IMR-90 (cell line): ENCODE measurements around the gene ATRN. TPM values are rescaled to one million over a fixed set of nuclear protein-coding genes. Genes with fewer than 3 reads are reported as not detected.

Experiments
- ATAC-seq: fragments of 200-7000 bp; cut with Tn5 transposase; 2 replicates; pipeline ENCODE4 v1.9.1; 2020; ENCODE audit warnings: low read depth, mild to moderate bottlenecking, moderate library complexity
- BruUV-seq: library from RNA; stranded (reverse); fragments of 400-500 nt; replicated peaks from 2 replicates; lab custom pipeline; 2021; lab: Mats Ljungman, UMichigan
- CTCF ChIA-PET: fragments of 300-600 bp; formaldehyde crosslinking; extraction: SDS; loops from one replicate; lab custom pipeline; 2021; ENCODE audit warnings: antibody characterized with exemption; lab: Yijun Ruan, JAX
- POLR2A ChIA-PET: fragments of 300-600 bp; sonication (Branson Sonifier 250); formaldehyde crosslinking; loops from one replicate; lab custom pipeline; 2022; ENCODE audit warnings: antibody characterized with exemption; ENCODE audit not compliant: unreplicated experiment; lab: Charles Lee
- DNase-seq: peaks from one replicate; pipeline ENCODE4 v3.0.0; 2013
- H2AFZ ChIP-seq: replicated peaks from 2 replicates; pipeline ENCODE3; 2013; ENCODE audit warnings: low read length, mild to moderate bottlenecking; ENCODE audit not compliant: poor library complexity
- H2AK5ac ChIP-seq: 2 replicates; pipeline ENCODE4 v1.6.1; 2013; ENCODE audit warnings: low read depth, low read length, inconsistent platforms
- H2AK9ac ChIP-seq: replicated peaks from 2 replicates; pipeline ENCODE3; 2013; ENCODE audit warnings: mild to moderate bottlenecking, low read depth, low read length, moderate library complexity; ENCODE audit not compliant: poor library complexity
- H2BK120ac ChIP-seq: 2 replicates; pipeline ENCODE4 v1.6.1; 2013; ENCODE audit warnings: low read depth, low read length, inconsistent platforms
- H2BK15ac ChIP-seq: 3 replicates; pipeline ENCODE4 v1.6.1; 2013; ENCODE audit warnings: low read depth, low read length, inconsistent platforms
- H2BK20ac ChIP-seq: 2 replicates; pipeline ENCODE4 v1.6.1; 2013; ENCODE audit warnings: low read depth, mild to moderate bottlenecking, inconsistent platforms, low read length, moderate library complexity
- H2BK5ac ChIP-seq: 2 replicates; pipeline ENCODE4 v1.6.1; 2013; ENCODE audit warnings: mild to moderate bottlenecking, low read depth, low read length, inconsistent platforms; ENCODE audit not compliant: poor library complexity, severe bottlenecking
- H3K14ac ChIP-seq: replicated peaks from 2 replicates; pipeline ENCODE4 v1.6.1; 2013; ENCODE audit warnings: low read depth, low read length, inconsistent platforms
- H3K18ac ChIP-seq: 2 replicates; pipeline ENCODE4 v1.6.1; 2013; ENCODE audit warnings: low read depth, low read length, control low read depth
- H3K23ac ChIP-seq: 2 replicates; pipeline ENCODE4 v1.6.1; 2013; ENCODE audit warnings: low read depth, low read length, inconsistent platforms
- H3K27ac ChIP-seq: 2 replicates; pipeline ENCODE4 v1.5.1; 2013; ENCODE audit warnings: mild to moderate bottlenecking, control low read depth, low read length; ENCODE audit not compliant: insufficient read depth
- H3K27me3 ChIP-seq: 2 replicates; pipeline ENCODE4 v1.6.1; 2013; ENCODE audit warnings: low read length; ENCODE audit not compliant: control insufficient read depth, insufficient read depth
- H3K36me3 ChIP-seq: 2 replicates; pipeline ENCODE4 v1.6.1; 2013; ENCODE audit warnings: low read length, mixed read lengths; ENCODE audit not compliant: control insufficient read depth, insufficient read depth
- H3K4ac ChIP-seq: 2 replicates; pipeline ENCODE4 v1.6.1; 2013; ENCODE audit warnings: low read depth, low read length, inconsistent platforms
- H3K4me1 ChIP-seq: 2 replicates; pipeline ENCODE4 v1.6.1; 2013; ENCODE audit warnings: low read length, mixed read lengths; ENCODE audit not compliant: control insufficient read depth, insufficient read depth
- H3K4me2 ChIP-seq: 2 replicates; pipeline ENCODE4 v1.6.1; 2013; ENCODE audit warnings: low read depth, mild to moderate bottlenecking, control low read depth, low read length, moderate library complexity
- H3K4me3 ChIP-seq: 2 replicates; pipeline ENCODE4 v1.5.1; 2013; ENCODE audit warnings: low read depth, mild to moderate bottlenecking, control low read depth, low read length, moderate library complexity; ENCODE audit not compliant: insufficient read depth
- H3K56ac ChIP-seq: 2 replicates; pipeline ENCODE4 v1.6.1; 2013; ENCODE audit warnings: low read length, inconsistent platforms; ENCODE audit not compliant: insufficient read depth; ENCODE audit errors: extremely low read depth
- H3K79me1 ChIP-seq, 2 experiments: 2 replicates each; pipeline ENCODE4 v1.6.1; 2013; ENCODE audit warnings: low read length in 2 of 2, inconsistent platforms in 1 of 2, low read depth in 1 of 2
- H3K9ac ChIP-seq: 2 replicates; pipeline ENCODE4 v1.6.1; 2013; ENCODE audit warnings: low read depth, low read length, control low read depth
- H3K9me1 ChIP-seq: 2 replicates; pipeline ENCODE4 v1.6.1; 2013; ENCODE audit warnings: low read length, inconsistent platforms; ENCODE audit not compliant: insufficient read depth
- H3K9me3 ChIP-seq: 2 replicates; pipeline ENCODE4 v1.6.1; 2013; ENCODE audit warnings: low read length; ENCODE audit not compliant: control insufficient read depth, insufficient read depth
- H4K20me1 ChIP-seq: 2 replicates; pipeline ENCODE4 v1.6.1; 2013; ENCODE audit warnings: low read length, inconsistent platforms; ENCODE audit not compliant: insufficient read depth
- H4K5ac ChIP-seq: 2 replicates; pipeline ENCODE4 v1.6.1; 2013; ENCODE audit warnings: mild to moderate bottlenecking, low read depth, low read length, control low read depth
- H4K8ac ChIP-seq, 2 experiments: 2 replicates each; pipeline ENCODE4 v1.6.1; 2013; ENCODE audit warnings: low read depth in 2 of 2, low read length in 2 of 2, control low read depth in 1 of 2, inconsistent platforms in 1 of 2
- H4K91ac ChIP-seq: 2 replicates; pipeline ENCODE4 v1.6.1; 2013; ENCODE audit warnings: low read depth, low read length, inconsistent platforms; ENCODE audit not compliant: insufficient read depth
- BHLHE40 ChIP-seq: fragments of 150-350 bp; IDR thresholded peaks from 2 replicates; pipeline ENCODE4 v1.6.1; 2016; ENCODE audit warnings: mild to moderate bottlenecking, low read depth, low read length
- CEBPB ChIP-seq: IDR thresholded peaks from 2 replicates; pipeline ENCODE4 v1.6.1; 2012; ENCODE audit warnings: low read depth, low read length, improper control_type of control experiment
- CHD1 ChIP-seq: IDR thresholded peaks from 2 replicates; pipeline ENCODE4 v1.6.1; 2012; ENCODE audit warnings: low read depth, low read length, improper control_type of control experiment
- FOS ChIP-seq: fragments of 150-350 bp; IDR thresholded peaks from 2 replicates; pipeline ENCODE4 v1.6.1; 2016; ENCODE audit warnings: low read depth, low read length
- MAFK ChIP-seq: IDR thresholded peaks from 2 replicates; pipeline ENCODE4 v1.6.1; 2012; ENCODE audit warnings: low read depth, low read length, improper control_type of control experiment
- MAZ ChIP-seq: IDR thresholded peaks from 2 replicates; pipeline ENCODE4 v1.6.1; 2012; ENCODE audit warnings: low read depth, mild to moderate bottlenecking, low read length, improper control_type of control experiment, moderate library complexity, borderline replicate concordance
- NFE2L2 ChIP-seq: fragments of 150-350 bp; IDR thresholded peaks from 2 replicates; pipeline ENCODE4 v1.6.1; 2016; ENCODE audit warnings: low read depth, mild to moderate bottlenecking, low read length
- POLR2A ChIP-seq: IDR thresholded peaks from 2 replicates; pipeline ENCODE4 v1.6.1; 2012; ENCODE audit warnings: mild to moderate bottlenecking, low read depth, low read length
- RAD21 ChIP-seq: IDR thresholded peaks from 2 replicates; pipeline ENCODE4 v1.6.1; 2012; ENCODE audit warnings: low read length, improper control_type of control experiment
- RCOR1 ChIP-seq: IDR thresholded peaks from 2 replicates; pipeline ENCODE4 v1.6.1; 2012; ENCODE audit warnings: mild to moderate bottlenecking, low read length, improper control_type of control experiment; ENCODE audit not compliant: insufficient replicate concordance
- RFX5 ChIP-seq: IDR thresholded peaks from 2 replicates; pipeline ENCODE4 v1.8.0; 2012; ENCODE audit warnings: low read depth, mild to moderate bottlenecking, low read length, moderate library complexity
- SMC3 ChIP-seq: fragments of 150-350 bp; IDR thresholded peaks from 2 replicates; pipeline ENCODE4 v1.6.1; 2016; ENCODE audit warnings: low read depth, mild to moderate bottlenecking, antibody characterized with exemption, low read length, moderate library complexity
- WGBS, 2 experiments: methylation state at CpG; one replicate each; pipeline versions ENCODE4 v1.1.5 to v1.1.7; 2013; ENCODE audit warnings: missing lambda C conversion rate in 2 of 2; ENCODE audit not compliant: insufficient read length in 1 of 2; ENCODE audit errors: extremely low coverage in 2 of 2; 5-methylcytosine and 5-hydroxymethylcytosine counted together
- dilution Hi-C: fragments of 300-500 bp; cut with HindIII; formaldehyde crosslinking; loops from one replicate; pipeline ENCODE4 v1.14.3; 2018; ENCODE audit warnings: low sequenced_read_pairs; ENCODE audit not compliant: unreplicated experiment
- in situ Hi-C: fragments of 300-500 bp; cut with MboI; formaldehyde crosslinking; loops from 3 replicates; pipeline ENCODE4 v1.14.3; 2019; ENCODE audit warnings: low sequenced_read_pairs, inconsistent platforms, mixed read lengths
- intact Hi-C: fragments of 100-400 bp; cut with micrococcal nuclease; formaldehyde crosslinking; loops from 2 replicates; pipeline ENCODE4 v1.10.0; 2022
- polyA plus RNA-seq, 3 experiments: library from polyadenylated mRNA; depleted of rRNA; stranded (reverse); fragments of >200 nt; gene quantifications; 2 replicates each; pipeline ENCODE4 v1.2.3, GENCODE V29; 2012; ENCODE audit warnings: low replicate concordance in 1 of 3
- total RNA-seq: library from RNA; depleted of rRNA; stranded (reverse); fragments of >200 nt; gene quantifications from 2 replicates; pipeline ENCODE4 v1.2.3, GENCODE V29; 2012
- TF ChIP-seq, protein P1 (sequence below): fragments of 150-350 bp; IDR thresholded peaks from 2 replicates; pipeline ENCODE4 v1.6.1; 2017; ENCODE audit warnings: mild to moderate bottlenecking, antibody characterized with exemption, low read length, low read depth

The ATRN gene
- total and polyA plus RNA-seq, 2 of the 4 experiments (the other 2 are of a cell fraction): 32.3 to 46.2 TPM

- Histone ChIP-seq H2BK15ac (no peak overlapping the region), H3K36me3 (no peaks in the 10 kb centered on the region), H3K56ac (no peak overlapping the region), H3K79me1 (no peaks in the 10 kb centered on the region), H4K8ac (no peak overlapping the region), H3K27ac (no peak overlapping the region), H3K9me3 (no peaks in the 10 kb centered on the region), H3K4me2 (no peak overlapping the region), H2AK9ac (no peak overlapping the region), H2BK5ac (no peak overlapping the region), H3K23ac (no peak overlapping the region), H3K18ac (no peak overlapping the region), H3K9ac (no peak overlapping the region), H4K20me1 (no peaks in the 10 kb centered on the region), H2BK120ac (no peak overlapping the region), H3K27me3 (peaks cover 45% of the 10 kb centered on the region), H4K91ac (no peak overlapping the region), H3K14ac (no peak overlapping the region), H3K9me1 (no peaks in the 10 kb centered on the region), H2AK5ac (no peak overlapping the region), H3K4me1 (no peaks in the 10 kb centered on the region), H4K5ac (no peak overlapping the region), H3K4ac (no peak overlapping the region), H2BK20ac (no peak overlapping the region), H2AFZ (no peak overlapping the region), H3K4me3 (no peak overlapping the region)
- in situ Hi-C loops (no loop called here), dilution Hi-C loops (no loop called here), intact Hi-C loops (no loop called here)
- DNase-seq (no peak), ATAC-seq (no peak)
- POLR2A ChIA-PET: no interaction called here
- BruUV-seq: no TSS peak
- TF ChIP-seq BHLHE40 (no peak), MAFK (no peak), CHD1 (no peak), RAD21 (no peak), NFE2L2 (no peak), POLR2A (no peak), RCOR1 (no peak), FOS (no peak), MAZ (no peak), SMC3 (no peak), RFX5 (no peak), CEBPB (no peak)
- TF ChIP-seq, protein P1, sequence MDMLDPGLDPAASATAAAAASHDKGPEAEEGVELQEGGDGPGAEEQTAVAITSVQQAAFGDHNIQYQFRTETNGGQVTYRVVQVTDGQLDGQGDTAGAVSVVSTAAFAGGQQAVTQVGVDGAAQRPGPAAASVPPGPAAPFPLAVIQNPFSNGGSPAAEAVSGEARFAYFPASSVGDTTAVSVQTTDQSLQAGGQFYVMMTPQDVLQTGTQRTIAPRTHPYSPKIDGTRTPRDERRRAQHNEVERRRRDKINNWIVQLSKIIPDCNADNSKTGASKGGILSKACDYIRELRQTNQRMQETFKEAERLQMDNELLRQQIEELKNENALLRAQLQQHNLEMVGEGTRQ: no peak
- CTCF ChIA-PET: no interaction called here
- no CpG with 5 or more reads among the region's 1 CpG for WGBS, 2 experiments
Measured at GRCh38 chr20:3449319-3449718, 21.5 kb upstream of the ATRN start.
